CD8-positive, alpha-beta memory T cell (primary cell): ENCODE measurements around the gene CLDN15. TPM values are rescaled to one million over a fixed set of nuclear protein-coding genes. Genes with fewer than 3 reads are reported as not detected.
"Not testable (repeated sequence)": the region's sequence is repeated elsewhere in the genome, so short reads cannot be mapped to it uniquely, and the experiment has no call there.

Experiments used
- CTCF ChIA-PET: fragments of 350-600 bp; sonication (Branson Sonifier 250); formaldehyde crosslinking; loops from one replicate; lab custom pipeline; 2021; ENCODE audit warnings: antibody characterized with exemption; lab: Charles Lee
- POLR2A ChIA-PET: fragments of 350-600 bp; sonication (Branson Sonifier 250); formaldehyde crosslinking; loops from one replicate; lab custom pipeline; 2021; ENCODE audit warnings: antibody characterized with exemption; lab: Charles Lee
- DNase-seq, 5 donors: peaks; one replicate each; pipeline versions ENCODE4 v3.0.0 to v3.0.0-alpha.2; 2020 to 2022; ENCODE audit warnings: mixed read lengths in 1 of 5
- H3K27ac ChIP-seq: one replicate; pipeline ENCODE4 v1.7.0; 2013; ENCODE audit warnings: low read depth, mild to moderate bottlenecking, low read length, moderate library complexity
- H3K27me3 ChIP-seq: 2 replicates; pipeline ENCODE4 v1.7.0; 2013; ENCODE audit warnings: low read length, mild to moderate bottlenecking; ENCODE audit not compliant: insufficient read depth, poor library complexity, severe bottlenecking
- H3K36me3 ChIP-seq: 2 replicates; pipeline ENCODE4 v1.7.0; 2013; ENCODE audit warnings: mild to moderate bottlenecking, low read length, moderate library complexity; ENCODE audit not compliant: insufficient read depth
- H3K4me1 ChIP-seq: 2 replicates; pipeline ENCODE4 v1.7.0; 2013; ENCODE audit warnings: mild to moderate bottlenecking, low read length, moderate library complexity; ENCODE audit not compliant: insufficient read depth
- H3K4me3 ChIP-seq: 2 replicates; pipeline ENCODE4 v1.7.0; 2013; ENCODE audit warnings: mild to moderate bottlenecking, low read length
- H3K9me3 ChIP-seq: 2 replicates; pipeline ENCODE4 v1.7.0; 2013; ENCODE audit warnings: mild to moderate bottlenecking, low read length
- H3K27ac Mint-ChIP-seq, 8 donors: one replicate each; pipeline ENCODE4 v1.8.0; 2020 to 2021; ENCODE audit warnings: mixed read lengths in 8 of 8, mild to moderate bottlenecking in 6 of 8, inconsistent platforms in 3 of 8, moderate library complexity in 3 of 8
- H3K27me3 Mint-ChIP-seq, 2 donors: one replicate each; pipeline ENCODE4 v1.8.0; 2020 to 2021; ENCODE audit warnings: mixed read lengths in 2 of 2, mild to moderate bottlenecking in 1 of 2, moderate library complexity in 1 of 2
- H3K36me3 Mint-ChIP-seq, 3 donors: one replicate each; pipeline ENCODE4 v1.8.0; 2020 to 2021; ENCODE audit warnings: mixed read lengths in 3 of 3, inconsistent platforms in 1 of 3, mild to moderate bottlenecking in 1 of 3
- H3K4me1 Mint-ChIP-seq, 3 donors: one replicate each; pipeline ENCODE4 v1.8.0; 2020 to 2021; ENCODE audit warnings: mixed read lengths in 3 of 3, inconsistent platforms in 1 of 3, mild to moderate bottlenecking in 1 of 3
- H3K4me3 Mint-ChIP-seq, 7 donors: one replicate each; pipeline ENCODE4 v1.8.0; 2020 to 2021; ENCODE audit warnings: mixed read lengths in 7 of 7, mild to moderate bottlenecking in 6 of 7, moderate library complexity in 4 of 7, inconsistent platforms in 2 of 7
- H3K9me3 Mint-ChIP-seq, 5 donors: one replicate each; pipeline ENCODE4 v1.8.0; 2020 to 2022; ENCODE audit warnings: mixed read lengths in 5 of 5, mild to moderate bottlenecking in 3 of 5, moderate library complexity in 2 of 5, inconsistent platforms in 1 of 5
- polyA plus RNA-seq: library from polyadenylated mRNA; unstranded; fragments of 300-500 nt; fragmentation: Illumina TruSeq; gene quantifications from one replicate; pipeline ENCODE4 v1.2.3, GENCODE V29; 2021
- total RNA-seq, 2 experiments: library from RNA; stranded (reverse); gene quantifications; one replicate each; pipeline ENCODE4 v1.2.3, GENCODE V29; 2021

Gene CLDN15
- total and polyA plus RNA-seq, 3 experiments from 2014 or later = 1.2 to 20.3 (median 19.5) TPM

- Mint-ChIP-seq H3K27me3 (peaks cover 4% of the 10 kb centered on the region in 2 donors), H3K27ac (peak overlapping the region in 2 of 8 donors; percentile 23 to 26), H3K36me3 (peaks cover 6 to 46% (median 6%) of the 10 kb centered on the region in 3 donors), H3K4me1 (peaks cover 2 to 6% (median 5%) of the 10 kb centered on the region in 3 donors), H3K9me3 (no peaks in the 10 kb centered on the region), H3K4me3 (no peak overlapping the region)
- DNase-seq = no peak
- no peaks in the 10 kb centered on the region for H3K9me3 ChIP-seq
- POLR2A ChIA-PET = no interaction called here
- no peak overlapping the region for H3K4me3 ChIP-seq
- H3K36me3 ChIP-seq = no peaks in the 10 kb centered on the region
- no peak overlapping the region for H3K27ac ChIP-seq
- H3K27me3 ChIP-seq = no peaks in the 10 kb centered on the region
- CTCF ChIA-PET = no interaction called here
- H3K4me1 ChIP-seq = no peaks in the 10 kb centered on the region
Observed at GRCh38 chr7:101208794-101209193, 28.8 kb downstream of the CLDN15 start.

DNA sequence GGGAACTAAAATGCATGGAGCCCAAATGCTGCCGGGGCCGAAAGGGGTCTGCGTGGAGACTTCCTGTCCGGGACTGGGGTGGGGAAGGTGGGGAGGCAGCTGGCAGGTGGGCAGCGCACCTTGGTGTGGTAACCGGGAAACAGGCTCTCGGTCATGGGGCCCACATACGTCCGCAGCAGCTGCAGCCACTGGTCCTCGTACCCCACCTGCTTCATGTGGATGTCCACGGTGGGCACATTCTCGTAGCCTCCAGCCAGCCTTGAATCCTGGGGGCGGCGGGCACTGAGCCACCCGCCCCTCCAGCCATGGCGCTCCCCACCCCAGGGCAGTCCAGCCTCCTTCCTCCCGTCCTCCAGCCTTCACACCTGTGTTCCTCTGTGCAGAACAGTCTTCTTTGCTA lies 30.1 kb downstream of the CLDN15 start:
- no peak overlapping the region for H3K27ac Mint-ChIP-seq
- H3K9me3 Mint-ChIP-seq = no peaks in the 10 kb centered on the region
- H3K4me1 ChIP-seq = peaks cover 5% of the 10 kb centered on the region
- no peaks in the 10 kb centered on the region for H3K9me3 ChIP-seq
- no peak for DNase-seq
- H3K27me3 Mint-ChIP-seq = peaks cover 12 to 13% of the 10 kb centered on the region in 2 donors
- no peaks in the 10 kb centered on the region for H3K27me3 ChIP-seq
- no peaks in the 10 kb centered on the region for H3K36me3 ChIP-seq
- ChIA-PET POLR2A (no interaction called here), CTCF (no interaction called here)
- H3K4me3 Mint-ChIP-seq = no peak overlapping the region
- H3K27ac ChIP-seq = no peak overlapping the region
- H3K36me3 Mint-ChIP-seq = peaks cover 6 to 40% (median 6%) of the 10 kb centered on the region in 3 donors
- no peak overlapping the region for H3K4me3 ChIP-seq
- H3K4me1 Mint-ChIP-seq = peaks cover 6 to 9% (median 8%) of the 10 kb centered on the region in 3 donors

DNA sequence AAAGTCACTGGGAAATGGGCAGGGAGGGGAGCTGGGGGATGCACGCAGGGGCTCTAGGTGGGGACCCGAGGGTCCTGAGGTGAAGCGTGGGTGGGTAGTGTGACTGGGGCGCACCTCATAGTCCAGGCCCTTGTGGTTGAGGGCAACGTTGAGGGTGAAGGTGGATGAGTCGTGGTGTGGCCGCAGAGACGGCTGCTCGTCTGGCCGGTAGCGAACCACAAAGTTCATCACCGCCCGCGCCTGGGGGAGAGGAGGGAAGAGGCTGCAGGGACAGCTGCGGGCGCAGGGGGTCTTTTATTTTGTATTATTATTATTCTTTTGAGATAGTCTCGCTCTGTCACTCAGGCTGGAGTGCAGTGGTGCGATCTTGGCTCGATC lies 30.9 kb downstream of the CLDN15 start:
- H3K4me3 ChIP-seq = no peak overlapping the region
- Mint-ChIP-seq H3K9me3 (no peaks in the 10 kb centered on the region), H3K27me3 (peaks cover 13 to 15% of the 10 kb centered on the region in 2 donors), H3K4me1 (peaks cover 6 to 9% (median 8%) of the 10 kb centered on the region in 3 donors), H3K27ac (no peak overlapping the region), H3K4me3 (no peak overlapping the region), H3K36me3 (peaks cover 6 to 36% (median 6%) of the 10 kb centered on the region in 3 donors)
- ChIA-PET POLR2A (no interaction called here), CTCF (interaction anchor here (6.4 kb wide), 1 partner anchor 13 kb away, joined by 31 read pairs; no protein-coding TSS in a partner anchor)
- H3K27ac ChIP-seq = no peak overlapping the region
- H3K36me3 ChIP-seq = no peaks in the 10 kb centered on the region
- peaks cover 5% of the 10 kb centered on the region for H3K4me1 ChIP-seq
- no peaks in the 10 kb centered on the region for H3K27me3 ChIP-seq
- DNase-seq = no peak
- H3K9me3 ChIP-seq = no peaks in the 10 kb centered on the region

- Histone ChIP-seq H3K4me3 (no peak overlapping the region), H3K27me3 (no peaks in the 10 kb centered on the region), H3K4me1 (peaks cover 5% of the 10 kb centered on the region), H3K36me3 (no peaks in the 10 kb centered on the region), H3K27ac (no peak overlapping the region), H3K9me3 (no peaks in the 10 kb centered on the region)
- Mint-ChIP-seq H3K4me3 (no peak overlapping the region), H3K27me3 (peaks cover 15 to 18% of the 10 kb centered on the region in 2 donors), H3K27ac (no peak overlapping the region), H3K4me1 (peaks cover 6 to 10% (median 8%) of the 10 kb centered on the region in 3 donors), H3K9me3 (no peaks in the 10 kb centered on the region), H3K36me3 (peaks cover 6 to 31% (median 6%) of the 10 kb centered on the region in 3 donors)
- no peak for DNase-seq
- ChIA-PET CTCF (interaction anchor here (6.4 kb wide), 1 partner anchor 13 kb away, joined by 31 read pairs; no protein-coding TSS in a partner anchor), POLR2A (no interaction called here)
Observed at GRCh38 chr7:101205901-101206664, 31.5 kb downstream of the CLDN15 start.

DNA sequence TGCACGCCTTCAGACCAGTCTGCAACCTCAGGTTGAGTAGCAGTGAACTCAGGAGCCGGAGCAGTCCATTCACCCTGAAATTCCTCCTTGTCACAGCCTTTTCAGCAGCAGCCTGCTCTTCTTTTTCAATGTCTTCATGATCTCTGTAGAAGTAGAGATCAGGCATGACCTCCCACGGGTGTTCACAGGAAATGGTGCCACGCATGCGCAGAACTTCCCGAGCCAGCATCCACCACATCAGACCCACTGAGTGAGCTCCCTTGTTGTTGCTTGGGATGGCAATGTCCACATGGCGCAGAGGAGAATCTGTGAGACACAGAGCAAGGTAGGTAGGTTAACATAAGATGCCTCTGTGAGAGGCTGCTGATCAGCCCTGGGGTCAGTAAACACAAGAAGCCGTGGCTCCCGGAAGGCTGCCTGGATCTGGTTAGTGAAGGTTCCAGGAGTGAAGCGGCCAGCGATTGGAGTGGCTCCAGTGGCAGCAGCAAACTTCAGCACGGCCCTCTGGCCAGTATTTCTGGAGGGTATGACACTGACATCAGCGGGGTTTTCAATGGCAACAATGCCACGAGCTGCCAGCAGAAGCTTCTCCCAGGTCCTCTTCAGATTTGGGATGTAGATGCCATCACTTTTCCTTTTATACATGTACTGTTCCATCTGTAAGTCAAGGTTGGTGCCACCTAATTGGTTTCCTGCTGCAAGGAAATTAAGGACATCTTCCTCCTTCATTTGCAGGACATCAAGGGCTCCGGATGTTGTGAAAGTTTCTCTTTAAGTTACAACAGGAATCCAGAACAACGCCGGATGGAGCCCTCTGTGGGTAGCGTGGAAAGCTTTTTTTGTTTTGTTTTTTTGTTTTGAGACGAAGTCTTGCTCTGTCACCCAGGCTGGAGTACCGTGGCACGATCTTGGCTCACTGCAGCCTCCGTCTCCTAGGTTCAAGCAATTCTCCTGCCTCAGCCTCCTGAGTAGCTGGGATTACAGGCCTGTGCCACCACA lies 33.6 kb downstream of the CLDN15 start:
- H3K4me1 Mint-ChIP-seq = peaks cover 8 to 14% (median 9%) of the 10 kb centered on the region in 3 donors
- POLR2A ChIA-PET = not testable (repeated sequence)

DNA sequence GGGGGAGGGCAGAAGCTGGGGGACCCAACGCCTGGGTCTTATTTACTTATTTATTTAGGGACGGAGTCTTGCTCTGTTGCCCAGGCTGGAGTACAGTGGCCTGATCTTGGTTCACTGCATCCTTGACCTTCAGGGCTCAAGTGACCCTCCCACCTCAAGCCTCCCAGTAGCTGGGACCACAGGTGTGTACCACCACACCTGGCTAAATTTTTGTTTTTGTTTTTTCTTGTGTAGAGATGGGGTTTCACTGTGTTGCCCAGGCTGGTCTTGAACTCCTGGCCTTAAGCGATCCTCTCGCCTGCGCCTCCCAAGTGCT lies 35.0 kb downstream of the CLDN15 start:
- Histone ChIP-seq H3K4me1 (peaks cover 5% of the 10 kb centered on the region), H3K4me3 (no peak overlapping the region), H3K36me3 (no peaks in the 10 kb centered on the region), H3K27ac (no peak overlapping the region), H3K27me3 (no peaks in the 10 kb centered on the region), H3K9me3 (no peaks in the 10 kb centered on the region)
- Mint-ChIP-seq H3K4me1 (peaks cover 8 to 14% (median 9%) of the 10 kb centered on the region in 3 donors), H3K36me3 (peaks cover 0 to 9% (median 6%) of the 10 kb centered on the region in 3 donors), H3K27ac (no peak overlapping the region), H3K9me3 (no peaks in the 10 kb centered on the region), H3K4me3 (peak overlapping the region in 1 of 7 donors; percentile 13), H3K27me3 (peaks cover 23 to 34% of the 10 kb centered on the region in 2 donors)
- CTCF ChIA-PET = interaction anchor here (1.2 to 6.4 kb wide), 3 partner anchors 9 to 80 kb away, joined by 4 to 31 read pairs (median 5); no protein-coding TSS in a partner anchor
- POLR2A ChIA-PET = no interaction called here
- DNase-seq = no peak

More for the DNA sequence above, 33.6 kb downstream of the CLDN15 start:
- not testable (repeated sequence) for H3K9me3 Mint-ChIP-seq, H3K36me3 ChIP-seq, DNase-seq, H3K4me3 ChIP-seq, H3K27ac ChIP-seq, H3K4me1 ChIP-seq, H3K27me3 ChIP-seq, H3K9me3 ChIP-seq
- H3K27ac Mint-ChIP-seq = peak overlapping the region in 2 of 8 donors; percentile 63 to 64
- CTCF ChIA-PET = interaction anchor here (1.6 to 6.4 kb wide), 2 partner anchors 11 to 60 kb away, joined by 5 to 31 read pairs; no protein-coding TSS in a partner anchor
- peak overlapping the region in 6 of 7 donors; percentile 27 to 74 (median 60) for H3K4me3 Mint-ChIP-seq
- H3K27me3 Mint-ChIP-seq = peaks cover 23 to 29% of the 10 kb centered on the region in 2 donors
- H3K36me3 Mint-ChIP-seq = peaks cover 3 to 18% (median 6%) of the 10 kb centered on the region in 3 donors

DNA sequence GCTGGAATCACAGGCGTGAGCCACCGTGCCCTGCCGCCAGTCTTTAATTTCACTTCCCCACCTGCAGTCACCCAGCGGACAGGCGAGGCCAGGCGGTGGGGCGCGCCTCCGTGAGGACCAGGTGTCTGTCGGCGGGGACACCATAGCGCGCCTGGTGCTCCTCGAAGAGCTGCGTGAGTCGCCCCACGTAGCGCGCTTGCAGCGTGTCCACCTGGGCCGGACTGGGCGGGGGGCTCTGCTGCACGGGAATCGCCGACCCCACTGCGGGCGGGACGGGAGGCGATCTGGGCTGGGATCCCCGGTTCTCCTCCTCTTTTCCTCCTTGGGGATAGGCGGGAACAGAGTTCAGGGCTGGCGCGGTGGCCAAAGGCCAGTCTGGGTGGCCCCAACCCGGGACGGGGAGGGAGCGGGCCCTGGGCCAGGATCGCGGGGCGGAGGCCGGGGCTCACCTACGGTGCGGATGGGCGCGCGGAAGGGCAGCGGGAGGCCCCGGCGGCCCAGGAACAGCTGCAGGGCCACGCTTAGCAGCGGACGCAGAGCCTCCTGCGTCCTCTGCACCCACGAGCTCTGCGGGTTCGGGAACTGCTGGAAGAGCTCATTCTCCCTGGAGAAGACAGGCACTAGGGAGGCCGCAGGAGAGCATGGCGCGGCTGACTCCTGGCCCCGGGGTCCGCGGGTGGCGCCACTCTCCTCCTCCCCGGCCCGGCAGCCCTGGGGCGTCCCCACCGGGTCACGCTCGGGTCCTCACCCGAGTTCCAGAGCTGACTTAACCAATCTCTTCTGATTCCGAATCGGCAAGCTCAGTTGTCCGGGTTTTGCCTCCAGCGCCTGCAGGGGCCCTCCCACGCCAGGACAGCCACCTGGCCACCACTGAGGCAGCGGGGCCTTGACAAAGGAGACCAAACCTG lies 35.7 kb downstream of the CLDN15 start:
- Histone ChIP-seq H3K36me3 (no peaks in the 10 kb centered on the region), H3K9me3 (no peaks in the 10 kb centered on the region), H3K4me3 (no peak overlapping the region), H3K4me1 (peaks cover 5% of the 10 kb centered on the region), H3K27me3 (no peaks in the 10 kb centered on the region), H3K27ac (no peak overlapping the region)
- Mint-ChIP-seq H3K4me1 (peaks cover 8 to 14% (median 9%) of the 10 kb centered on the region in 3 donors), H3K27ac (no peak overlapping the region), H3K36me3 (peaks cover 0 to 8% (median 6%) of the 10 kb centered on the region in 3 donors), H3K27me3 (peaks cover 23 to 38% of the 10 kb centered on the region in 2 donors), H3K9me3 (no peaks in the 10 kb centered on the region), H3K4me3 (peak overlapping the region in 3 of 7 donors; percentile 25 to 59 (median 56))
- DNase-seq = no peak
- POLR2A ChIA-PET = interaction anchor here (0.6 kb wide), 1 partner anchor 16 kb away, joined by 3 read pairs; no protein-coding TSS in a partner anchor
- CTCF ChIA-PET = interaction anchor here (1.2 to 6.4 kb wide), 3 partner anchors 9 to 81 kb away, joined by 4 to 31 read pairs (median 5); no protein-coding TSS in a partner anchor
